HepG2 (cell line): ENCODE data around the gene TACO1. TPM values are rescaled to one million over a fixed set of nuclear protein-coding genes. Genes with fewer than 3 reads are reported as not detected.

ENCODE experiments used
- ELF3 ChIP-seq: IDR thresholded peaks from 2 replicates; pipeline ENCODE4 v1.6.1; 2016; ENCODE audit warnings: missing genetic modification reagents, missing compliant biosample characterization
- EP300 ChIP-seq, 3 experiments: sonication (generic) in 1 of 3; formaldehyde crosslinking in 1 of 3; IDR thresholded peaks; 2 replicates each; pipeline versions ENCODE4 v1.5.1 to v1.6.1; 2011 to 2020; ENCODE audit warnings: low read depth in 2 of 3, low read length in 2 of 3, borderline replicate concordance in 1 of 3, improper control_type of control experiment in 1 of 3, mild to moderate bottlenecking in 1 of 3, missing genetic modification reagents in 1 of 3, moderate library complexity in 1 of 3
- IRF9 ChIP-seq: sonication (generic); formaldehyde crosslinking; IDR thresholded peaks from 2 replicates; pipeline ENCODE4 v1.8.0; 2022; ENCODE audit warnings: missing genetic modification reagents, mild to moderate bottlenecking, borderline replicate concordance
- MXD1 ChIP-seq: sonication (generic); formaldehyde crosslinking; IDR thresholded peaks from 2 replicates; pipeline ENCODE4 v1.4.0; 2020; ENCODE audit warnings: mild to moderate bottlenecking, missing genetic modification reagents
- RFXAP ChIP-seq: sonication (generic); formaldehyde crosslinking; IDR thresholded peaks from 2 replicates; pipeline ENCODE4 v1.4.0; 2020; ENCODE audit warnings: missing genetic modification reagents, borderline replicate concordance
- TAF1 ChIP-seq: sonication (generic); formaldehyde crosslinking; IDR thresholded peaks from 2 replicates; pipeline ENCODE4 v1.4.0; 2020; ENCODE audit warnings: missing genetic modification reagents
- XRCC5 ChIP-seq: fragments of 200-400 bp; formaldehyde crosslinking; optimal IDR thresholded peaks from 2 replicates; pipeline ENCODE3; 2017; ENCODE audit warnings: mild to moderate bottlenecking, low read length
- ZNF142 ChIP-seq: sonication (generic); formaldehyde crosslinking; IDR thresholded peaks from 2 replicates; pipeline ENCODE4 v1.4.0; 2020; ENCODE audit warnings: missing genetic modification reagents
- ZNF574 ChIP-seq: sonication (generic); formaldehyde crosslinking; IDR thresholded peaks from 2 replicates; pipeline ENCODE4 v1.4.0; 2020; ENCODE audit warnings: missing genetic modification reagents
- ZNF687 ChIP-seq: sonication (generic); formaldehyde crosslinking; IDR thresholded peaks from 2 replicates; pipeline ENCODE4 v1.5.1; 2020; ENCODE audit warnings: mild to moderate bottlenecking, missing genetic modification reagents, moderate library complexity
- ZZZ3 ChIP-seq: sonication (generic); formaldehyde crosslinking; IDR thresholded peaks from 2 replicates; pipeline ENCODE4 v1.4.0; 2020; ENCODE audit warnings: missing genetic modification reagents, mild to moderate bottlenecking, borderline replicate concordance
- polyA plus RNA-seq, 8 experiments: library from polyadenylated mRNA; depleted of rRNA in 3 of 8; stranded (reverse) in 7 of 8; unstranded in 1 of 8; fragments of >200 nt; fragmentation: Illumina TruSeq in 4 of 8; extraction: Trizol in 4 of 8; gene quantifications; 2 replicates each; pipeline versions ENCODE4 v1.2.1 to v1.2.3, GENCODE V29; 2011 to 2016; ENCODE audit warnings: low read depth in 4 of 8, missing spikeins in 1 of 8, mixed read lengths in 1 of 8; ENCODE audit not compliant: insufficient read depth in 1 of 8
- total RNA-seq, 5 experiments: library from RNA; depleted of rRNA; stranded (reverse); fragments of >200 nt; fragmentation: Illumina TruSeq; extraction: Trizol; gene quantifications; 2 replicates each; pipeline ENCODE4 v1.2.3, GENCODE V29; 2016; ENCODE audit warnings: low read depth in 1 of 5

TACO1 gene
- total and polyA plus RNA-seq, 2 of the 13 experiments (the other 11 are each of a cell fraction or from before 2014, with no cell fraction given): 34.7 to 53.6 TPM

- TF ChIP-seq ELF3 (CRISPR knock-in tag) (0 out of 2 replicates have a peak, but pooled peaks have one; percentile 31), ZNF687 (CRISPR knock-in tag) (peak; percentile 63), TAF1 (CRISPR knock-in tag) (0 out of 2 replicates have a peak, but pooled peaks have one; percentile 43), XRCC5 (peak; percentile 76), MXD1 (peak; percentile 78), RFXAP (CRISPR knock-in tag) (0 out of 2 replicates have a peak, but pooled peaks have one; percentile 30), EP300 (IDR thresholded peaks at IDR 0.05; ENCODE audit: low read depth in 2 of 2, low read length in 2 of 2) (no peak), EP300 (CRISPR knock-in tag; IDR thresholded peaks at IDR 0.05; ENCODE audit: borderline replicate concordance) (no peak), IRF9 (peak; percentile 61; the same call in 1 of the 2 replicates), ZZZ3 (no peak), ZNF574 (peak; percentile 55; the same call in 1 of the 2 replicates), ZNF142 (CRISPR knock-in tag) (peak; percentile 44; the same call in 1 of the 2 replicates)
Observed at GRCh38 chr17:63622574-63623390, 22.1 kb downstream of the TACO1 start (continued).
